Measurements from ENCODE around the gene FBXO28. TPM values are rescaled to one million over a fixed set of nuclear protein-coding genes. Genes with fewer than 3 reads are reported as not detected.
A peak's percentile ranks its signal among the peaks of the same experiment; 100 is the strongest.
"Not testable (repeated sequence)": the region's sequence is repeated elsewhere in the genome, so short reads cannot be mapped to it uniquely, and the experiment has no call there.

The FBXO28 gene
- total RNA-seq, 1 donor: 41.5 TPM

DNA sequence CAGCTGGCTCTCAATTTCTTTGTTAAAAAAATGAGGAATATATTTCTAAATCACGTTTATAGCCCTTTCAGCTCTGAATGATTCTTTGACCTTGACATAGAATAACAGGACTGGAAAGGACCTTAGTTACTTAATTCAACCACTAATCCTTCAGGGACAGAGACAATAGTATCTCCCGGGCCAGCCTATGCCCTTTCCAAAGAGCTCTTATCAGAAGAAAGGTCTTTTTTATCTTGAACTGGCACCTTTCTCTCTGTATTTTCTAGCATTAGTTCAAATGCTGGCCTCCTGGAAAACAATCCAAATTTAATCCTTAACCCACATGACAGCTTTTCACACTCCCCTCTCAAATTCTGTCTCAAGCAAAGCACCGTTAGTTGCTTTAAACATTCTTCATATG, 44.8 kb upstream of the FBXO28 start:
- TF ChIP-seq, protein P1, sequence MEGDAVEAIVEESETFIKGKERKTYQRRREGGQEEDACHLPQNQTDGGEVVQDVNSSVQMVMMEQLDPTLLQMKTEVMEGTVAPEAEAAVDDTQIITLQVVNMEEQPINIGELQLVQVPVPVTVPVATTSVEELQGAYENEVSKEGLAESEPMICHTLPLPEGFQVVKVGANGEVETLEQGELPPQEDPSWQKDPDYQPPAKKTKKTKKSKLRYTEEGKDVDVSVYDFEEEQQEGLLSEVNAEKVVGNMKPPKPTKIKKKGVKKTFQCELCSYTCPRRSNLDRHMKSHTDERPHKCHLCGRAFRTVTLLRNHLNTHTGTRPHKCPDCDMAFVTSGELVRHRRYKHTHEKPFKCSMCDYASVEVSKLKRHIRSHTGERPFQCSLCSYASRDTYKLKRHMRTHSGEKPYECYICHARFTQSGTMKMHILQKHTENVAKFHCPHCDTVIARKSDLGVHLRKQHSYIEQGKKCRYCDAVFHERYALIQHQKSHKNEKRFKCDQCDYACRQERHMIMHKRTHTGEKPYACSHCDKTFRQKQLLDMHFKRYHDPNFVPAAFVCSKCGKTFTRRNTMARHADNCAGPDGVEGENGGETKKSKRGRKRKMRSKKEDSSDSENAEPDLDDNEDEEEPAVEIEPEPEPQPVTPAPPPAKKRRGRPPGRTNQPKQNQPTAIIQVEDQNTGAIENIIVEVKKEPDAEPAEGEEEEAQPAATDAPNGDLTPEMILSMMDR (IDR thresholded peaks at IDR 0.05; ENCODE audit: insufficient read depth, low read depth, low read length): no peak
- H3K4me3 ChIP-seq (ENCODE audit: low read depth, low read length): no peak overlapping the region
- DNase-seq (ENCODE audit: low read depth): no peak

DNA sequence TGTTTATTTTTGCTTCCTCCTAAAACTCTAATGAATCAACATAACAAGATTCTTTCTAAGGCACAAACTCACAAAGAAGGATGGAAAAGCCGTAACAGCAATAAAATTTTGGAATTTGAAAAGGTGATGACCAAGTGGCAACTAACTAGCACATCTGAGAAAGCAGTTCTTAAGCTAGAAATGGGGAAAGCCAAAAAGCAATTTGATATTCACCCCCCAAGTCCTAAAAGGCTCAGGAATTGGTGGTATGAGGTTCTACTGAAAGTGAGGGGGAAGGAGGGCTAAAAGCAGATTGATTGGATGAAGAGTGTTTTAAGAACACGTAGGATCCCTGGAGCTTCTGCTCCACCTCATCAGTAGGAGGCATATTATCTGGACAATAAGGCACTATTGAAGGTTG, 43.4 kb upstream of the FBXO28 start:
- no peak for DNase-seq (ENCODE audit: low read depth)
- TF ChIP-seq, protein P1 (IDR thresholded peaks at IDR 0.05; ENCODE audit: insufficient read depth, low read depth, low read length): no peak
- H3K4me3 ChIP-seq (ENCODE audit: low read depth, low read length): no peak overlapping the region

DNA sequence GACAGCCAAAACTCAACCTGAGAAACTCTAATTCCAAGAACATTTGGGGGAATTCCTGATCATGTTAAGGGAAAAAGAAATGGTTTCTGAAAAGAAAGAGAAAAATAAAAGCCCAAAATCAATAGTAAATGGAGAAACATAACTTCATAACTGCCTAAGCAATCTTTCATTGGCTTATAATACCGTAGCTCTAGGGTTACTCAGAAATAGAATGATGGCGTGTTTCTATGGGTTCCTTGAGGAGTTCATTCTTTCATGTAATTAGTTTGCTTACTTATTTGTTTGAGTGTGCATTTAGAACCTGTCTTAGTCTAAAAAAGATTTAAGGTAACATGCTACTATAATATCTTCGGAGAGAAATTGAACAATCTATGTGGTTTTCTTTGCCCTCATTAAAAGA, 37.5 kb upstream of the FBXO28 start:
- no peak for DNase-seq (ENCODE audit: low read depth)
- no peak overlapping the region for H3K4me3 ChIP-seq (ENCODE audit: low read depth, low read length)
- TF ChIP-seq, protein P1 (IDR thresholded peaks at IDR 0.05; ENCODE audit: insufficient read depth, low read depth, low read length): no peak

DNA sequence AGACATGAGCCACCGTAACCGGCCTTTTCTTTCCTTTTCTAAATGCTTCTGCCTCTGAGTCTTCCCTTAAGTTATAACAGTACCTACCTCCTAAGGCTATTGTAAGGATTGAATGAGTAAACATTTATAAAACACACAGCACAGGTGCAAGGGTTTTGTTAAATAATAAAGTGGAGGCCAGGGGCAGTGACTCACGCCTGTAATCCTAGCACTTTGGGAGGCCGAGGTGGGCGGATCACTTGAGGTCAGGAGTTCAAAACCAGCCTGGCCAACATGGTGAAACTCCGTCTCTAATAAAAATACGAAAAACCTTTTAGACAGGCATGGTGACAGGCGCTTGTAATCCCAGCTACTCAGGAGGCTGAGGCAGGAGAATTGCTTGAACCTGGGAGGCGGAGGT, 34.3 kb upstream of the FBXO28 start:
- DNase-seq (ENCODE audit: low read depth); H3K4me3 ChIP-seq (ENCODE audit: low read depth, low read length): not testable (repeated sequence)

DNA sequence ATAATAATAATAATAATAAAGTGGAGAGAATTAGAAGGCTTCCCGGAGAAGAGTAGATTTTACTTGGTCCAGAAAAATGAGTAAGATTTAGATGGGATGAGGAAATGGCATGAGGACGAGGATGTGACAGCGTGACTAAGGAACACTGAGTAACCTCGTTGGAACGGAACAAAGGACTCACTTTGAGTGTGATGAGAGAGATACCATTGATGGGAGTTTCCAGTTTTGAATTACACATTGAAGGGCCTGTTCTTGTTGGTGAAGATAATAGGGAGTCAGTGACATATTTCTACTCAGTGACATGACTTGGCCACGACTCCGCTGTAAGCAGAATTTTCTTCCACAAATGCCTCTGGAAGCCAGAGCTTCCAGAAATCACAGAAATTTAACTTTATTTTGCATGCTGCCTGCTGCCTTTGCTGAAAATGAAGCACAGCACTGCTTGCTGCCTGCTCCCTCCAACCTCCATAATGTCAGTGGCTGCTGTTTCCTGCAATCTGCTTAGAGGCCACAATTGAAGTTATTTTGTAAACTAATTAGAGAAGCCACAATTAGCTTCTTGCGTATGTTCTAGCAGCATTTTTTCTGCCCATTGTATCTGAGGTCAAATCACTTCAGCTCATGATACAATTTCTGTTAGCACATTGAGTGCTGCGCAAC, 33.7 kb upstream of the FBXO28 start:
- no peak overlapping the region for H3K4me3 ChIP-seq (ENCODE audit: low read depth, low read length)
- TF ChIP-seq, protein P1 (IDR thresholded peaks at IDR 0.05; ENCODE audit: insufficient read depth, low read depth, low read length): no peak
- DNase-seq (ENCODE audit: low read depth): peak; percentile 19

DNA sequence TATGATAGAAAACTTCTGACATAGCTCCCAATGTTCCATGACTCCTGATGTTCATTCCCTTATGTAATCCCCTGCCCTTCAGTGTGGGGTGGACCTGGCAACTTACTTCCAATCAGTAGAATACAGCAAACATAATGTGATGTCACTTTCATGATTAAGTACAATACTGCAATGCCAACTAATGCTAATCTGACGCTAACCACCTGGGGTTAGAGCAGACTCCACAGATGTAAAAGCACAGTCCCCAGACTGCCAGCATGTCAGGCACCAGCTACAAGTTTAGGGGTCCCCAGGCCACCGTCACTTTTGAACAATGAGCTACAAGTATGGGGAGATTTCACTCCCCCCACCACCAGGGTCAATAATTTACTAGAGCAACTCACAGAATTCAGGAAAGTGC, 32.3 kb upstream of the FBXO28 start:
- no peak overlapping the region for H3K4me3 ChIP-seq (ENCODE audit: low read depth, low read length)
- no peak for DNase-seq (ENCODE audit: low read depth)
- TF ChIP-seq, protein P1 (IDR thresholded peaks at IDR 0.05; ENCODE audit: insufficient read depth, low read depth, low read length): no peak

DNA sequence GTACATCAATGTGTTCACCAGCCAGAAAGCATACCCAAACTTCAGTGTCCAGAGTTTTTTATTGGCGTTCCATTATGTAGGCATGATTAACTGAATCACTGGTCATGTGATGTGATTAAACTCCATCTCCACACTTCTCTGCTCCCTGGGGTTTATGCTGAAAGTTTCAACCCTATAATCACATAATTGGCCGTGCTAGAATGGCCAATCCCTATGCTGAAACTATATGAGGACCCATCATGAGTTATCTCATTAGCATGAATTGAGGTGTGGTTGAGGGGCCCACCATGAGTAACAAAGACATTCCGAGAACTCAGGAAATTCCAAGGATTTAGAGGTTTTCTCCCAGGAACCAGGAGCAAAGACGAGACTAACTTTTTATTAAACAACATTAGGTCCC, 31.8 kb upstream of the FBXO28 start:
- peak; percentile 3 for DNase-seq (ENCODE audit: low read depth)
- no peak overlapping the region for H3K4me3 ChIP-seq (ENCODE audit: low read depth, low read length)
- TF ChIP-seq, protein P1 (IDR thresholded peaks at IDR 0.05; ENCODE audit: insufficient read depth, low read depth, low read length): no peak
